Skeletal muscle tissue (tissue), 4 donors: ENCODE results near the gene GNAS-AS1. TPM values are rescaled to one million over a fixed set of nuclear protein-coding genes. Genes with fewer than 3 reads are reported as not detected.

Source experiments
- H3K27ac ChIP-seq: one replicate; pipeline ENCODE4 v1.7.0; 2013; ENCODE audit warnings: mild to moderate bottlenecking, low read depth, low read length, inconsistent platforms
- H3K27me3 ChIP-seq, 3 donors: one replicate each; pipeline ENCODE4 v1.7.0; 2013; ENCODE audit warnings: low read length in 3 of 3; ENCODE audit not compliant: control insufficient read depth in 3 of 3, insufficient read depth in 3 of 3
- H3K36me3 ChIP-seq, 3 donors: one replicate each; pipeline ENCODE4 v1.7.0; 2013; ENCODE audit warnings: low read length in 3 of 3; ENCODE audit not compliant: control insufficient read depth in 3 of 3, insufficient read depth in 3 of 3
- H3K4me1 ChIP-seq, 3 donors: one replicate each; pipeline ENCODE4 v1.7.0; 2013; ENCODE audit warnings: low read length in 3 of 3, mild to moderate bottlenecking in 3 of 3; ENCODE audit not compliant: control insufficient read depth in 3 of 3, insufficient read depth in 3 of 3
- H3K4me3 ChIP-seq, 3 donors: one replicate each; pipeline ENCODE4 v1.7.0; 2013; ENCODE audit warnings: low read length in 3 of 3
- H3K9ac ChIP-seq, 3 donors: one replicate each; pipeline ENCODE4 v1.7.0; 2013; ENCODE audit warnings: low read length in 3 of 3, mild to moderate bottlenecking in 3 of 3, moderate library complexity in 2 of 3, low read depth in 1 of 3
- H3K9me3 ChIP-seq, 3 donors: one replicate each; pipeline ENCODE4 v1.7.0; 2013; ENCODE audit warnings: low read length in 3 of 3; ENCODE audit not compliant: control insufficient read depth in 3 of 3
- total RNA-seq: library from RNA; depleted of rRNA; stranded (reverse); fragments of >200 nt; gene quantifications from one replicate; pipeline ENCODE4 v1.2.3, GENCODE V29; 2014
- donor health status: Osteomylitis.

GNAS-AS1 gene
- total RNA-seq, 1 donor from 2014 or later = 1.0 TPM

- H3K9me3 ChIP-seq = no peaks in the 10 kb centered on the region
- no peak overlapping the region for H3K4me3 ChIP-seq
- no peaks in the 10 kb centered on the region for H3K27me3 ChIP-seq
- peaks cover 3 to 5% (median 4%) of the 10 kb centered on the region in 3 donors for H3K4me1 ChIP-seq
- no peak overlapping the region for H3K9ac ChIP-seq
- H3K27ac ChIP-seq = no peak overlapping the region
- H3K36me3 ChIP-seq = no peaks in the 10 kb centered on the region
Observed at GRCh38 chr20:58877050-58877975, 26.6 kb upstream of the GNAS-AS1 start.

GRCh38 chr20:58876437-58876836, 25.7 kb upstream of the GNAS-AS1 start:
- H3K4me3 ChIP-seq = no peak overlapping the region
- no peaks in the 10 kb centered on the region for H3K9me3 ChIP-seq
- peaks cover 2 to 3% (median 2%) of the 10 kb centered on the region in 3 donors for H3K4me1 ChIP-seq
- no peaks in the 10 kb centered on the region for H3K36me3 ChIP-seq
- no peaks in the 10 kb centered on the region for H3K27me3 ChIP-seq
- no peak overlapping the region for H3K27ac ChIP-seq
- H3K9ac ChIP-seq = no peak overlapping the region

GRCh38 chr20:58875541-58876134, 24.9 kb upstream of the GNAS-AS1 start:
- Histone ChIP-seq H3K4me1 (no peaks in the 10 kb centered on the region), H3K4me3 (no peak overlapping the region), H3K9ac (no peak overlapping the region), H3K9me3 (no peaks in the 10 kb centered on the region), H3K27me3 (no peaks in the 10 kb centered on the region), H3K27ac (no peak overlapping the region), H3K36me3 (no peaks in the 10 kb centered on the region)

GRCh38 chr20:58875111-58875510, 24.4 kb upstream of the GNAS-AS1 start:
- no peaks in the 10 kb centered on the region for H3K9me3 ChIP-seq
- no peak overlapping the region for H3K4me3 ChIP-seq
- H3K27ac ChIP-seq = no peak overlapping the region
- no peak overlapping the region for H3K9ac ChIP-seq
- H3K36me3 ChIP-seq = no peaks in the 10 kb centered on the region
- no peaks in the 10 kb centered on the region for H3K27me3 ChIP-seq
- no peaks in the 10 kb centered on the region for H3K4me1 ChIP-seq

- no peaks in the 10 kb centered on the region for H3K27me3 ChIP-seq
- no peak overlapping the region for H3K9ac ChIP-seq
- no peaks in the 10 kb centered on the region for H3K36me3 ChIP-seq
- no peaks in the 10 kb centered on the region for H3K4me1 ChIP-seq
- H3K9me3 ChIP-seq = no peaks in the 10 kb centered on the region
- no peak overlapping the region for H3K27ac ChIP-seq
- no peak overlapping the region for H3K4me3 ChIP-seq
Observed at GRCh38 chr20:58874469-58874868, 23.8 kb upstream of the GNAS-AS1 start.

- H3K9ac ChIP-seq = no peak overlapping the region
- no peak overlapping the region for H3K27ac ChIP-seq
- H3K9me3 ChIP-seq = no peaks in the 10 kb centered on the region
- H3K27me3 ChIP-seq = no peaks in the 10 kb centered on the region
- H3K4me3 ChIP-seq = no peak overlapping the region
- H3K36me3 ChIP-seq = no peaks in the 10 kb centered on the region
- no peaks in the 10 kb centered on the region for H3K4me1 ChIP-seq
Observed at GRCh38 chr20:58871533-58872102, 20.9 kb upstream of the GNAS-AS1 start.

GRCh38 chr20:58870293-58871014, 19.8 kb upstream of the GNAS-AS1 start:
- no peak overlapping the region for H3K27ac ChIP-seq
- H3K4me3 ChIP-seq = no peak overlapping the region
- no peak overlapping the region for H3K9ac ChIP-seq
- H3K27me3 ChIP-seq = no peaks in the 10 kb centered on the region
- H3K9me3 ChIP-seq = no peaks in the 10 kb centered on the region
- H3K36me3 ChIP-seq = no peaks in the 10 kb centered on the region
- H3K4me1 ChIP-seq = no peaks in the 10 kb centered on the region

GRCh38 chr20:58869662-58870227, 19.0 kb upstream of the GNAS-AS1 start:
- no peak overlapping the region for H3K27ac ChIP-seq
- no peaks in the 10 kb centered on the region for H3K36me3 ChIP-seq
- H3K27me3 ChIP-seq = no peaks in the 10 kb centered on the region
- H3K4me1 ChIP-seq = no peaks in the 10 kb centered on the region
- no peak overlapping the region for H3K9ac ChIP-seq
- no peak overlapping the region for H3K4me3 ChIP-seq
- no peaks in the 10 kb centered on the region for H3K9me3 ChIP-seq

- Histone ChIP-seq H3K36me3 (no peaks in the 10 kb centered on the region), H3K9ac (no peak overlapping the region), H3K27me3 (no peaks in the 10 kb centered on the region), H3K4me1 (no peaks in the 10 kb centered on the region), H3K4me3 (no peak overlapping the region), H3K27ac (no peak overlapping the region), H3K9me3 (no peaks in the 10 kb centered on the region)
Observed at GRCh38 chr20:58868795-58869194, 18.1 kb upstream of the GNAS-AS1 start.
